Mesenchymal stem cell (in vitro differentiated cells and primary cell): ENCODE results near the gene GTF3C5.
A peak's percentile ranks its signal among the peaks of the same experiment; 100 is the strongest.

ENCODE experiments used
- DNase-seq: peaks from one replicate; pipeline ENCODE4 v3.0.0-alpha.2; 2013
- H2AFZ ChIP-seq: one replicate; pipeline ENCODE4 v1.6.1; 2013; ENCODE audit warnings: low read depth, mild to moderate bottlenecking, control low read depth, inconsistent platforms, low read length, moderate library complexity
- H2AK5ac ChIP-seq: 2 replicates; pipeline ENCODE4 v1.6.1; 2013; ENCODE audit warnings: low read length, moderate library complexity, mild to moderate bottlenecking, inconsistent platforms; ENCODE audit not compliant: severe bottlenecking
- H2BK120ac ChIP-seq: one replicate; pipeline ENCODE4 v1.6.1; 2013; ENCODE audit warnings: low read depth, mild to moderate bottlenecking, inconsistent platforms, low read length, moderate library complexity
- H2BK12ac ChIP-seq, 2 experiments: one replicate each; pipeline ENCODE4 v1.6.1; 2013; ENCODE audit warnings: inconsistent platforms in 2 of 2, low read length in 2 of 2, mild to moderate bottlenecking in 2 of 2, moderate library complexity in 2 of 2, control low read depth in 1 of 2
- H2BK15ac ChIP-seq: one replicate; pipeline ENCODE4 v1.6.1; 2013; ENCODE audit warnings: mild to moderate bottlenecking, low read depth, inconsistent platforms; ENCODE audit not compliant: poor library complexity, severe bottlenecking
- H2BK5ac ChIP-seq: 2 replicates; pipeline ENCODE4 v1.6.1; 2013; ENCODE audit warnings: low read depth, mild to moderate bottlenecking, low read length, control low read depth, inconsistent platforms; ENCODE audit not compliant: poor library complexity, severe bottlenecking
- H3K14ac ChIP-seq, 2 experiments: one replicate each; pipeline ENCODE4 v1.6.1; 2013; ENCODE audit warnings: inconsistent platforms in 2 of 2, low read length in 2 of 2, control low read depth in 1 of 2, mild to moderate bottlenecking in 1 of 2, moderate library complexity in 1 of 2
- H3K18ac ChIP-seq, 2 experiments: one replicate each; pipeline ENCODE4 v1.6.1; 2013; ENCODE audit warnings: inconsistent platforms in 2 of 2, low read length in 2 of 2, control low read depth in 1 of 2, low read depth in 1 of 2, mild to moderate bottlenecking in 1 of 2
- H3K23ac ChIP-seq, 2 experiments: one replicate each; pipeline ENCODE4 v1.6.1; 2013; ENCODE audit warnings: inconsistent platforms in 2 of 2, low read length in 2 of 2, mild to moderate bottlenecking in 2 of 2, moderate library complexity in 2 of 2, control low read depth in 1 of 2
- H3K27ac ChIP-seq: 2 replicates; pipeline ENCODE4 v1.5.1; 2013; ENCODE audit warnings: mild to moderate bottlenecking, moderate library complexity, low read length, control low read depth, inconsistent platforms; ENCODE audit not compliant: poor library complexity, severe bottlenecking
- H3K27me3 ChIP-seq, 2 experiments: 2 replicates each; pipeline versions ENCODE4 v1.6.1 to v1.7.0; 2013; ENCODE audit warnings: low read length in 2 of 2, mild to moderate bottlenecking in 2 of 2, moderate library complexity in 2 of 2, control low read depth in 1 of 2, inconsistent platforms in 1 of 2; ENCODE audit not compliant: control insufficient read depth in 1 of 2, insufficient read depth in 1 of 2
- H3K36me3 ChIP-seq, 2 experiments: 2 replicates each; pipeline versions ENCODE4 v1.6.1 to v1.7.0; 2013; ENCODE audit warnings: low read length in 2 of 2, control low read depth in 1 of 2, inconsistent platforms in 1 of 2, low read depth in 1 of 2, mild to moderate bottlenecking in 1 of 2; ENCODE audit not compliant: insufficient read depth in 2 of 2, control insufficient read depth in 1 of 2
- H3K4ac ChIP-seq, 2 experiments: one replicate each; pipeline ENCODE4 v1.6.1; 2013; ENCODE audit warnings: inconsistent platforms in 2 of 2, low read length in 2 of 2, mild to moderate bottlenecking in 2 of 2, moderate library complexity in 2 of 2, control low read depth in 1 of 2, low read depth in 1 of 2
- H3K4me1 ChIP-seq: 2 replicates; pipeline ENCODE4 v1.6.1; 2013; ENCODE audit warnings: low read depth, low read length, control low read depth; ENCODE audit not compliant: control insufficient read depth, insufficient read depth
- H3K4me2 ChIP-seq: 2 replicates; pipeline ENCODE4 v1.6.1; 2013; ENCODE audit warnings: low read length, mild to moderate bottlenecking, inconsistent platforms; ENCODE audit not compliant: poor library complexity, severe bottlenecking
- H3K4me3 ChIP-seq, 2 experiments: 2 replicates each; pipeline versions ENCODE4 v1.5.1 to v1.7.0; 2013; ENCODE audit warnings: low read length in 2 of 2, mild to moderate bottlenecking in 2 of 2, control low read depth in 1 of 2, low read depth in 1 of 2; ENCODE audit not compliant: insufficient read depth in 1 of 2
- H3K79me1 ChIP-seq: replicated peaks from 2 replicates; pipeline ENCODE4 v1.6.1; 2013; ENCODE audit warnings: mild to moderate bottlenecking, control low read depth, low read length, inconsistent platforms; ENCODE audit not compliant: poor library complexity, severe bottlenecking
- H3K9ac ChIP-seq: 2 replicates; pipeline ENCODE4 v1.7.0; 2013; ENCODE audit warnings: mild to moderate bottlenecking, low read length, moderate library complexity
- H3K9me3 ChIP-seq: 2 replicates; pipeline ENCODE4 v1.7.0; 2013; ENCODE audit warnings: mild to moderate bottlenecking, low read length; ENCODE audit not compliant: control insufficient read depth
- H4K8ac ChIP-seq: one replicate; pipeline ENCODE4 v1.6.1; 2013; ENCODE audit warnings: inconsistent platforms, mild to moderate bottlenecking, low read length, moderate library complexity
- H4K91ac ChIP-seq: one replicate; pipeline ENCODE4 v1.6.1; 2013; ENCODE audit warnings: mild to moderate bottlenecking, low read length, inconsistent platforms
- WGBS: methylation state at CpG from one replicate; pipeline ENCODE4 v1.1.7; 2013; ENCODE audit warnings: mixed read lengths; 5-methylcytosine and 5-hydroxymethylcytosine counted together

GTF3C5 gene

DNA sequence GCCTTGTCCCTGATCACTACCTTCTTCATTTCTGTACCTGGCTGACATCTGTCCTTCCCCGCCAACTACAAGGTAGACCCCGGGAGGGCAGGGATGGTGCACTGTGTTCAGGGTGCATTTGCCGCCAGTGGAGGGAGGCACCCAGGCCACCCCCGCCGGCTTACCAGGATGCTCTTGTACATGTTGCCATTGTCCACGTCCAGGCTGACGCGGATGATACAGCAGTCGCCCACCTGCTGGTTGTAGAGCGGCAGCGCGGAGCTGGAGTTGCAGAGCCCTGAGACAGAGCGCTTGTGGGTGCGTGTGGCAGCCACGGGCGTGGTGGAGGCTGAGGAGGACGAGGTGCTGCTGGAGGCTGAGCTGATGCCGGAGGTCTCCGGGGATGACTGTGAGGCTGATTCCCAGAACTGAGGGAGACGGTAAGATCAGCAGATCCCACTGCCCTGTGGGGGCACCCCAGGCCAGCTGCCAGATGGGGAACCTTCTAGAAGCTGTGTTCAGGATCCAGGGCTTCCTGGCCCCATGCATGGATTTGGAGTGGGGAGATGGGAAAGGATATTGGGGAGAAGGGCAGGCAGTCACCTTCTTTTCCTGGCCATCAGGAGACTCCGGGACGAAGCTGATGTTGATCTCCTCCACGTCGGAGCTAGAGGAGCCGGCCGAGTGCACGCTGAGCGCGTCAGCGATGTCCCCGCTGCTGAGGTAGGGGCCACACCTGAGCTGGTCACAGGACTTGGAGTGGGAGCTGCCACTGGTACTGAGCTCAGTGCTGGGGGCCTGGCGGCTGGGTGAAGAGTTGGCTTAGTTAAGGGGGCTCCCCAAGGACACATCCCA is 70.8 kb downstream of the GTF3C5 start:
- H3K14ac ChIP-seq: no peak overlapping the region
- no peak overlapping the region for H2AK5ac ChIP-seq
- no peak overlapping the region for H2BK15ac ChIP-seq
- H4K8ac ChIP-seq: no peak overlapping the region
- H3K4ac ChIP-seq: no peak overlapping the region
- no peak overlapping the region for H2BK120ac ChIP-seq
- H3K27ac ChIP-seq: no peak overlapping the region
- no peak overlapping the region for H3K23ac ChIP-seq
- no peak overlapping the region for H3K9ac ChIP-seq
- no peak overlapping the region for H3K4me2 ChIP-seq
- H3K27me3 ChIP-seq: no peaks in the 10 kb centered on the region
- no peak overlapping the region for H3K4me3 ChIP-seq
- H3K9me3 ChIP-seq: peaks cover 3% of the 10 kb centered on the region
- peaks cover 91 to 94% of the 10 kb centered on the region in 2 experiments for H3K36me3 ChIP-seq
- peaks cover 14% of the 10 kb centered on the region for H3K4me1 ChIP-seq
- WGBS: 96% methylated on average over 32 of the region's 32 CpGs
- DNase-seq: no peak
- no peak overlapping the region for H2AFZ ChIP-seq
- peaks cover 8% of the 10 kb centered on the region for H3K79me1 ChIP-seq
- no peak overlapping the region for H2BK12ac ChIP-seq
- H3K18ac ChIP-seq: no peak overlapping the region
- H2BK5ac ChIP-seq: no peak overlapping the region
- H4K91ac ChIP-seq: no peak overlapping the region

DNA sequence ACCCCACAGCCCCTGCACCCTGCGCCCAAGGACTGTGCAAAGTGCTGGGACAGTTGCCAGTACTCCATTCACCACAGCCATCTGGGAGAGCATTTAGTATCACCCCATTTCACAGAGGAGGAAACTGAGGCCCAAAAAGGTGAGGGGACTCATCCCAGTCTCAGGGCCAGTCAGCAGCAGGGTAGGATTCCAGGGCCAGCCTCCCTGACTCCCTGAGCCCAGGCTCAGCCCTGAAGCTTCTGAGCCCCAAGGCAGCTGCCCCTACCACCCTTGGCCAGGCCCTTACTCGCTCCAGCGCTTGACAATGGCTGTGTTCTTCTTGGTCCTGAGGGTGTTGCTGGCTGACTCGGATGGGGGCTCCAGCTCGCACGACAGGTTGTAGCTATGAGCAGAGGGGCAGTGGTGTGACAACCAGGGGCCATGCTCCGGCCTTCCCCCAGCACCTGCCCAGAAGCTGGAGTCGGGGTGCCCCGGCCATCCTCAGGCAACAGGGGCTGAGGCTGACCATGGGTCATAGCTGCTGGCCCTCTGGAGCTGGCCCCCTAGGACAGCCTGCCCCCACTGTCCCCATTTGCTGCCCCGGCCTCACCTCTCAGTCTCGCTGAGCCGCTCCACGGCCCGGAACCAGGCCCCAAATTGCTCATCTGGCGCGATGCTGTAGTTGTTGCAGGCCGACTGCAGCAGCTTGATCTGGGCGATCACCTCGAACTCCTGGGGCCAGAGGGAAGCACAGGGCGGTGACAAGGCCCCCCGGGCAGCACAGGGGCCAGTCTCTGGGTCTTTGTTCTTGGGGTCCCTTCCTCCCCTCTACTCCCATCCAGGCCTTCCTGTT is 71.6 kb downstream of the GTF3C5 start:
- Histone ChIP-seq H2BK12ac (no peak overlapping the region), H3K27ac (no peak overlapping the region), H3K4me1 (peaks cover 19% of the 10 kb centered on the region), H3K79me1 (peaks cover 14% of the 10 kb centered on the region), H3K4me3 (no peak overlapping the region), H3K9me3 (no peaks in the 10 kb centered on the region), H2BK15ac (no peak overlapping the region), H3K14ac (no peak overlapping the region), H2BK120ac (no peak overlapping the region), H3K4me2 (no peak overlapping the region), H3K4ac (no peak overlapping the region), H2BK5ac (no peak overlapping the region), H3K36me3 (peaks cover 93 to 94% of the 10 kb centered on the region in 2 experiments), H3K27me3 (no peaks in the 10 kb centered on the region), H3K9ac (no peak overlapping the region), H4K8ac (no peak overlapping the region), H2AFZ (no peak overlapping the region), H3K18ac (no peak overlapping the region), H4K91ac (no peak overlapping the region), H3K23ac (no peak overlapping the region), H2AK5ac (no peak overlapping the region)
- no peak for DNase-seq
- 95% methylated on average over 21 of the region's 21 CpGs for WGBS

DNA sequence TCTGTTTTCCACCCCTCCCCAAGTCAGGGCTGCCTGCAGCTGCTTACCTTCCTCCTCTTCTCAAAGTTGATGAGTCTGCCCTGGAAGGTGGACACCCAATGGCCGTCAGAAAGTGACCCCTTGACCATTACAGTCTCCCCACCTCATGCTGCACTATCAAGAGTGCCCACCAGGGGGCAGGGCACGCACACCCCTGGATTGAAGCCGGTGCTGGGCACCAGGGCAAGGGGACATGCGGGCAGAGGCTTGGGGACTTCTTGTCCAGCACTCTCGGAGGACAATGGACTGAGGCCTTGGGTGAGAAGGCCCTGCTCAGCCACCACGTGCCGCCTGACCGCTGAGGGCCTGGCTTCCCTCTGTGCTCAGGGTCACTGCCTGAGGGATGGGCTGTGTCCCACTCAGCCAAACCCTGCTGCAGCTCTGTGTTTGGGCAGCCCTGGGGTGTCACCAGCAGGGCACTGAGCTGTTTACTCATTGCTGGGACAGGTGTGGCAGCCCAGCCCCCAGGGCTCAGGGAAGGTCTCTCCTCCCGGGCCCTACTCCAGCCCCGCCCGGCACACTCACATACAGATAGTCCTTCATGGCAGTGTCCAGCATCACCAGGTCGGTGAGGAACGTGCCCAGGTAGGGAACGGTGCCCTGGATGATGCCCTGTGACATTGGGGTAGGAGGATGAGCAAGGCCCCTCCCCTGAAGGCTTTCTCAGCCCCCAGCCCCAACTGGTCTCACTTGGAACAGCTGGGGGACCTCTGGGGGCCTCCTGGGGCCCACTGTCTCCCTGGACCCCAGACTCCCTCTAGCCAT is 72.6 kb downstream of the GTF3C5 start:
- no peak overlapping the region for H3K9ac ChIP-seq
- H2AK5ac ChIP-seq: no peak overlapping the region
- no peaks in the 10 kb centered on the region for H3K27me3 ChIP-seq
- H4K8ac ChIP-seq: peak overlapping the region; percentile 67
- H2BK120ac ChIP-seq: no peak overlapping the region
- WGBS: 65% methylated on average over 13 of the region's 14 CpGs
- H2BK5ac ChIP-seq: no peak overlapping the region
- H2AFZ ChIP-seq: no peak overlapping the region
- peaks cover 19% of the 10 kb centered on the region for H3K4me1 ChIP-seq
- H3K4me3 ChIP-seq: no peak overlapping the region
- peak; percentile 57 for DNase-seq
- H3K4me2 ChIP-seq: no peak overlapping the region
- peak overlapping the region in 1 of 2 experiments; percentile 1 for H2BK12ac ChIP-seq
- H3K18ac ChIP-seq: peak overlapping the region in 1 of 2 experiments; percentile 7
- no peaks in the 10 kb centered on the region for H3K9me3 ChIP-seq
- peak overlapping the region in 1 of 2 experiments; percentile 49 for H3K4ac ChIP-seq
- H3K23ac ChIP-seq: no peak overlapping the region
- no peak overlapping the region for H3K27ac ChIP-seq
- H3K36me3 ChIP-seq: peaks cover 94 to 95% of the 10 kb centered on the region in 2 experiments
- peaks cover 20% of the 10 kb centered on the region for H3K79me1 ChIP-seq
- no peak overlapping the region for H3K14ac ChIP-seq
- peak overlapping the region; percentile 84 for H4K91ac ChIP-seq
- H2BK15ac ChIP-seq: no peak overlapping the region
